B cell (primary cell): Measurements from ENCODE around the gene CCDC136. TPM values are rescaled to one million over a fixed set of nuclear protein-coding genes. Genes with fewer than 3 reads are reported as not detected.

ENCODE experiments used
- ATAC-seq: fragments of 200-7000 bp; cut with Tn5 transposase; one replicate; pipeline ENCODE4 v1.10.0; 2021; ENCODE audit warnings: low read depth, mild to moderate bottlenecking, moderate number of reproducible peaks, moderate library complexity
- CTCF ChIA-PET: fragments of 350-600 bp; sonication (Branson Sonifier 250); formaldehyde crosslinking; loops from one replicate; lab custom pipeline; 2021; ENCODE audit warnings: antibody characterized with exemption, inconsistent platforms; lab: Charles Lee
- POLR2A ChIA-PET: fragments of 350-600 bp; sonication (Branson Sonifier 250); formaldehyde crosslinking; loops from one replicate; lab custom pipeline; 2021; ENCODE audit warnings: antibody characterized with exemption; lab: Charles Lee
- DNase-seq: peaks from one replicate; pipeline ENCODE4 v3.0.0; 2013
- H2AFZ ChIP-seq: 2 replicates; pipeline ENCODE4 v1.6.1; 2012; ENCODE audit warnings: mild to moderate bottlenecking, low read depth, low read length; ENCODE audit not compliant: insufficient read depth, poor library complexity, severe bottlenecking
- H3K27ac ChIP-seq, 2 donors: 1 replicate in 1 of 2; 2 replicates in 1 of 2; pipeline ENCODE4 v1.5.1; 2012 to 2013; ENCODE audit warnings: low read length in 2 of 2, mild to moderate bottlenecking in 2 of 2, moderate library complexity in 1 of 2
- H3K27me3 ChIP-seq, 4 experiments: fragments of 200-600 bp in 1 of 4; sonication (generic) in 1 of 4; replicated peaks in 1 of 4; 1 replicate in 2 of 4; 2 replicates in 2 of 4; pipeline versions ENCODE4 v1.6.1 to v1.7.0; 2013 to 2016; ENCODE audit warnings: low read length in 3 of 4, mild to moderate bottlenecking in 2 of 4, mixed read lengths in 1 of 4, moderate library complexity in 1 of 4; ENCODE audit not compliant: insufficient read depth in 4 of 4, control insufficient read depth in 3 of 4; ENCODE audit errors: control extremely low read depth in 1 of 4
- H3K36me3 ChIP-seq, 2 experiments: replicated peaks in 1 of 2; 1 replicate in 1 of 2; 2 replicates in 1 of 2; pipeline versions ENCODE4 v1.6.1 to v1.7.1; 2013; ENCODE audit warnings: low read length in 1 of 2; ENCODE audit not compliant: insufficient read depth in 2 of 2, control insufficient read depth in 1 of 2; ENCODE audit errors: control extremely low read depth in 1 of 2, extremely low read depth in 1 of 2
- H3K4me1 ChIP-seq, 2 donors: fragments of 200-600 bp in 1 of 2; sonication (generic) in 1 of 2; 1 replicate in 1 of 2; 2 replicates in 1 of 2; pipeline versions ENCODE4 v1.5.1 to v1.6.1; 2013 to 2017; ENCODE audit warnings: low read length in 2 of 2; ENCODE audit not compliant: control insufficient read depth in 2 of 2, insufficient read depth in 2 of 2
- H3K4me2 ChIP-seq: replicated peaks from 2 replicates; pipeline ENCODE3; 2012; ENCODE audit warnings: mild to moderate bottlenecking, low read depth, low read length; ENCODE audit not compliant: poor library complexity, severe bottlenecking
- H3K4me3 ChIP-seq, 5 experiments: fragments of 200-600 bp in 1 of 5; sonication (generic) in 1 of 5; 1 replicate in 3 of 5; 2 replicates in 2 of 5; pipeline versions ENCODE4 v1.5.1 to v1.7.0; 2011 to 2016; ENCODE audit warnings: low read length in 4 of 5, mild to moderate bottlenecking in 4 of 5, low read depth in 2 of 5, control low read depth in 1 of 5, moderate library complexity in 1 of 5; ENCODE audit not compliant: insufficient read depth in 1 of 5; ENCODE audit errors: control extremely low read depth in 1 of 5, extremely low read depth in 1 of 5
- H3K79me2 ChIP-seq: fragments of 200-600 bp; sonication (generic); one replicate; pipeline ENCODE4 v1.6.0; 2016; ENCODE audit warnings: low read length; ENCODE audit not compliant: control insufficient read depth, insufficient read depth
- H3K9ac ChIP-seq: fragments of 200-600 bp; sonication (generic); 2 replicates; pipeline ENCODE4 v1.6.1; 2017; ENCODE audit warnings: mild to moderate bottlenecking, low read length, moderate library complexity
- H3K9me3 ChIP-seq, 3 donors: one replicate each; pipeline versions ENCODE4 v1.6.1 to v1.7.1; 2013; ENCODE audit warnings: low read length in 2 of 3; ENCODE audit not compliant: control insufficient read depth in 2 of 3, insufficient read depth in 1 of 3; ENCODE audit errors: control extremely low read depth in 1 of 3
- H4K20me1 ChIP-seq: 2 replicates; pipeline ENCODE4 v1.6.0; 2012; ENCODE audit warnings: mild to moderate bottlenecking, low read length; ENCODE audit not compliant: insufficient read depth, control insufficient read depth, poor library complexity, severe bottlenecking
- H3K27ac Mint-ChIP-seq: one replicate; pipeline ENCODE4 v1.8.0; 2021; ENCODE audit warnings: mixed read lengths
- H3K27me3 Mint-ChIP-seq: one replicate; pipeline ENCODE4 v1.8.0; 2021; ENCODE audit warnings: mixed read lengths
- H3K4me1 Mint-ChIP-seq: one replicate; pipeline ENCODE4 v1.8.0; 2021; ENCODE audit warnings: mixed read lengths
- H3K4me3 Mint-ChIP-seq: one replicate; pipeline ENCODE4 v1.8.0; 2021; ENCODE audit warnings: mixed read lengths
- H3K9me3 Mint-ChIP-seq: one replicate; pipeline ENCODE4 v1.8.0; 2022; ENCODE audit warnings: mixed read lengths; ENCODE audit not compliant: insufficient read depth
- EZH2 ChIP-seq: IDR thresholded peaks from 2 replicates; pipeline ENCODE4 v1.6.1; 2012; ENCODE audit warnings: borderline replicate concordance, low read depth, mild to moderate bottlenecking, moderate library complexity, low read length; ENCODE audit not compliant: insufficient read depth, poor library complexity, severe bottlenecking
- WGBS: methylation state at CpG from one replicate; pipeline ENCODE4 v1.1.5; 2013; ENCODE audit warnings: missing lambda C conversion rate; ENCODE audit not compliant: insufficient coverage; 5-methylcytosine and 5-hydroxymethylcytosine counted together
- intact Hi-C: fragments of 100-400 bp; cut with micrococcal nuclease; formaldehyde crosslinking; loops from one replicate; pipeline ENCODE4 v1.10.0; 2022
- polyA plus RNA-seq: library from polyadenylated mRNA; depleted of rRNA; stranded (reverse); fragments of >200 nt; gene quantifications from 2 replicates; pipeline ENCODE4 v1.2.3, GENCODE V29; 2012
- total RNA-seq, 2 donors: library from RNA; stranded (reverse); fragments of 120-200 nt in 1 of 2; gene quantifications; 1 replicate in 1 of 2; 2 replicates in 1 of 2; pipeline versions ENCODE4 v1.2.3 to v1.2.4, GENCODE V29; 2013 to 2022
- TF ChIP-seq, protein P1 (sequence below): fragments of 200-600 bp; IDR thresholded peaks from one replicate; pipeline ENCODE4 v1.8.0; 2022; ENCODE audit warnings: antibody characterized with exemption, mild to moderate bottlenecking

Gene CCDC136
- total and polyA plus RNA-seq, 2 donors (not counting 1 experiment from before 2014, with no cell fraction given), result 2.2 to 13.9 TPM

- Histone ChIP-seq H3K36me3 (no peaks in the 10 kb centered on the region), H3K27ac (no peak overlapping the region), H2AFZ (no peak overlapping the region), H3K4me2 (no peak overlapping the region), H3K9me3 (no peaks in the 10 kb centered on the region), H3K4me1 (no peaks in the 10 kb centered on the region), H3K4me3 (no peak overlapping the region), H3K9ac (no peak overlapping the region), H3K79me2 (no peaks in the 10 kb centered on the region), H3K27me3 (no peaks in the 10 kb centered on the region), H4K20me1 (no peaks in the 10 kb centered on the region)
- Mint-ChIP-seq H3K4me1 (no peaks in the 10 kb centered on the region), H3K27ac (no peak overlapping the region), H3K9me3 (no peaks in the 10 kb centered on the region), H3K4me3 (no peak overlapping the region), H3K27me3 (no peaks in the 10 kb centered on the region)
- DNase-seq (no peak), ATAC-seq (no peak)
- intact Hi-C loops, result no loop called here
- no peak for TF ChIP-seq EZH2
- TF ChIP-seq, protein P1, sequence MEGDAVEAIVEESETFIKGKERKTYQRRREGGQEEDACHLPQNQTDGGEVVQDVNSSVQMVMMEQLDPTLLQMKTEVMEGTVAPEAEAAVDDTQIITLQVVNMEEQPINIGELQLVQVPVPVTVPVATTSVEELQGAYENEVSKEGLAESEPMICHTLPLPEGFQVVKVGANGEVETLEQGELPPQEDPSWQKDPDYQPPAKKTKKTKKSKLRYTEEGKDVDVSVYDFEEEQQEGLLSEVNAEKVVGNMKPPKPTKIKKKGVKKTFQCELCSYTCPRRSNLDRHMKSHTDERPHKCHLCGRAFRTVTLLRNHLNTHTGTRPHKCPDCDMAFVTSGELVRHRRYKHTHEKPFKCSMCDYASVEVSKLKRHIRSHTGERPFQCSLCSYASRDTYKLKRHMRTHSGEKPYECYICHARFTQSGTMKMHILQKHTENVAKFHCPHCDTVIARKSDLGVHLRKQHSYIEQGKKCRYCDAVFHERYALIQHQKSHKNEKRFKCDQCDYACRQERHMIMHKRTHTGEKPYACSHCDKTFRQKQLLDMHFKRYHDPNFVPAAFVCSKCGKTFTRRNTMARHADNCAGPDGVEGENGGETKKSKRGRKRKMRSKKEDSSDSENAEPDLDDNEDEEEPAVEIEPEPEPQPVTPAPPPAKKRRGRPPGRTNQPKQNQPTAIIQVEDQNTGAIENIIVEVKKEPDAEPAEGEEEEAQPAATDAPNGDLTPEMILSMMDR, result no peak
- POLR2A ChIA-PET, result no interaction called here
- CTCF ChIA-PET, result no interaction called here
- 96% methylated on average over 5 of the region's 6 CpGs for WGBS
Observed at GRCh38 chr7:128804484-128804883, 12.7 kb downstream of the CCDC136 start.

GRCh38 chr7:128805225-128805624 lies 13.5 kb downstream of the CCDC136 start:
- ATAC-seq, result no peak
- POLR2A ChIA-PET, result no interaction called here
- H3K4me3 Mint-ChIP-seq, result no peak overlapping the region
- Histone ChIP-seq H2AFZ (no peak overlapping the region), H3K27me3 (no peaks in the 10 kb centered on the region), H3K27ac (no peak overlapping the region), H3K9me3 (no peaks in the 10 kb centered on the region), H4K20me1 (no peaks in the 10 kb centered on the region), H3K9ac (no peak overlapping the region), H3K4me2 (no peak overlapping the region), H3K36me3 (no peaks in the 10 kb centered on the region), H3K4me3 (no peak overlapping the region), H3K4me1 (no peaks in the 10 kb centered on the region), H3K79me2 (no peaks in the 10 kb centered on the region)
- DNase-seq, result no peak
- WGBS, result 95% methylated on average over 5 of the region's 5 CpGs
- H3K9me3 Mint-ChIP-seq, result no peaks in the 10 kb centered on the region
- no peaks in the 10 kb centered on the region for H3K27me3 Mint-ChIP-seq
- CTCF ChIA-PET, result no interaction called here
- intact Hi-C loops, result no loop called here
- no peaks in the 10 kb centered on the region for H3K4me1 Mint-ChIP-seq
- H3K27ac Mint-ChIP-seq, result no peak overlapping the region
- TF ChIP-seq EZH2, result no peak
- TF ChIP-seq, protein P1, result no peak
